ENCODE data around the gene ZFYVE1.
A peak's percentile ranks its signal among the peaks of the same experiment; 100 is the strongest.
"Not testable (repeated sequence)": the region's sequence is repeated elsewhere in the genome, so short reads cannot be mapped to it uniquely, and the experiment has no call there.

ZFYVE1 gene

DNA sequence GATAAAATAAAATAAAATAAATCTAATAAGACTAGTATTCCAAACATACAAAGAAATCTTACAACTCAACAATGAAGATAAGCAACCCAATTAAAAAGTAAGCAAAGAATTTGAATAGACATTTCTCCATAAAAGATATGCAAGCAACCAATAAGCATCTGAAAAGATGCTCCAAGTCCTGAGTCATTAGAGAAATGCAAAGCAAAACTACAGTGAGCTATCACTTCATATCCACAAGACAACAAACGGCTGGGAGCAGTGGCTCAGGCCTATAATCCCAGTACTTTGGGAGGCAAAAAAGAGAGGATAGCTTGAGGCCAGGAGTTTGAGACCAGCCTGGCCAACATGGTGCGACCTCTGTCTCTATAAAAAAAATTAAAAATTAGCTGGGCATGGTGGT is 26.8 kb downstream of the ZFYVE1 start:
- DNase-seq = no peak

GRCh38 chr14:72999316-72999715 is 27.6 kb downstream of the ZFYVE1 start:
- DNase-seq = no peak

GRCh38 chr14:72998252-72998903 is 28.5 kb downstream of the ZFYVE1 start:
- no peak for DNase-seq

- DNase-seq = no peak
Observed at GRCh38 chr14:72996916-72997315, 30.0 kb downstream of the ZFYVE1 start.

DNA sequence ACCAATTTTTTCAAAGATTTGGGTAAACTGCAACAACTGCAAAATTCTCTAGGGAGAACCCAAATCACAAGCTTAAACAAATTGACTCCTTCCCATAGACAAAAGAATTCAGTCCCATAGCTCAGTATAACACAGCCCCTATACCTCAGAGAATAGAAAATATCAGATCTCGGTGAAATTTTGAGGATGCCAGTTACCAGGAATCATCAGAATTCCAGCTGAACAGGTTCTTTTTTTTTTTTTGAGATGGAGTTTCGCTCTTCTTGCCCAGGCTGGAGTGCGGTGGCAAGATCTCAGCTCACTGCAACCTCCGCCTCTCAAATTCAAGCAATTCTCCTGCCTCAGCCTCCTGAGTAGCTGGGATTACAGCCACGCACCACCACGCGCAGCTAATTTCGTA is 36.7 kb downstream of the ZFYVE1 start:
- no peak for DNase-seq

- DNase-seq = no peak
Observed at GRCh38 chr14:72986857-72987256, 40.0 kb downstream of the ZFYVE1 start.

- no peak for DNase-seq
Observed at GRCh38 chr14:72986214-72986613, 40.7 kb downstream of the ZFYVE1 start.

DNA sequence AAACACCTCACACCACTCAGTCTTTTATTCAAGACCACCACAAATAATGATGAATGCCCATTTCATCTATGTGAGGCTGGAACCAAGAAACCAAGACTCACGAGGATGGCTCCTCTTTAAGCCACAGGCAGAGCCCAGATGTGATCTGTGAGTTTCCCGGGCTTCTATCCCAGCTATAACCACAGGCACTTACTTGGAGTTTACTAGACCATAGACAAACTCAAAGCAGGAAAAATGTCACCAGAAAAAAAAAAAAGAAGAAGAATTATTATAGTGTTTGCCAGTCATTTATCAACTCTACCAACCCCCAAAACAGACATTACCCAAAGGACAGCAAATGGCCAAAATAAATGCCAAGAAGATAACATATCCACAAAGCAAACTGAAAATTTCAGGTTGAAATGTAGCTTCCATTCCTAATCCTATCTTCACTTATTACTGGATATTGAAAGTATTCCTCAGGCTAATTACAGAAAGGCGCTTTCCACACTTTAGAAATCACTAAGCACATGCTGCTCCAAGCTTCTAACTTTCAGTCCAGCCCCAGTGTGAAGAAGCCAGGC is 44.7 kb downstream of the ZFYVE1 start:
- DNase-seq = no peak

DNA sequence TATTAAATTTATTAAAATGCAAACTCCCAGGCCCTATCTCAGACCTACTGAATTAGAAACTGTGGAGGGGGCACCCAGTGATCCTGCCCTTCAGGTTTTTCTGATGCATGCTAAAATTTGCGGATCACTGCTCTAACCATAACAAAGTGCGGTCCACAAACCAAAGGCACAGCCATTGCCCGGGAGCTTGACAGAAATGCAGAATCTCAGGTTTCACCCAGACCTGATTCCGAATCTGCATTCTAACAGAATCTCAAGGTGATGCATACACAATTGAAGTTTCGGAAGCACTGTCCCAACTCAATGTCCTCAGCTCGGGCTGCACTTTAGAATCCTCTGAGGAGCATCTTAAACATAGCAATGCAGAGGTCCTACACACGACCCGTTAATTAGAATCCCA is 46.0 kb downstream of the ZFYVE1 start:
- no peak for DNase-seq

DNA sequence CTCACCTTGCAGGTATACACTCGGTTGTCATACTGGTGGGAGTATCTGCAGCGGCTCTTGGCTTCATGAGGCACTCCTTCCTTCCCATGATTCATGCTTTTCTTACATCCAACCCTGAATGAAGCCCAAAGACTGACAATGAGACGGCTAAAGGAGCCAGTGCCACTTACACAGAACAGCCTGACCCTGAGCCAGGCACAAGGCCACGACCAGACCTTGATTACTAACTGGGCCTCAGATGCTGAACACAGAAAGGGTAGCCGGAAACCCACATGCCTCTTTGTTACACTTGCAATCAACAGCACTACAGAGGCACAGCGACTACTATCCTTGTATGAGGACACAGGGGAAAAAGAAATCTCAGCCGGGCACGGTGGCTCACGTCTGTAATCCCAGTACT is 48.0 kb downstream of the ZFYVE1 start:
- DNase-seq = no peak

GRCh38 chr14:72975770-72976169 is 51.1 kb downstream of the ZFYVE1 start:
- no peak for DNase-seq

- no peak for DNase-seq
Observed at GRCh38 chr14:72974661-72975060, 52.2 kb downstream of the ZFYVE1 start.

GRCh38 chr14:72970824-72971434 is 56.0 kb downstream of the ZFYVE1 start:
- no peak for DNase-seq

- DNase-seq = no peak
Observed at GRCh38 chr14:72970058-72970630, 56.8 kb downstream of the ZFYVE1 start.

DNA sequence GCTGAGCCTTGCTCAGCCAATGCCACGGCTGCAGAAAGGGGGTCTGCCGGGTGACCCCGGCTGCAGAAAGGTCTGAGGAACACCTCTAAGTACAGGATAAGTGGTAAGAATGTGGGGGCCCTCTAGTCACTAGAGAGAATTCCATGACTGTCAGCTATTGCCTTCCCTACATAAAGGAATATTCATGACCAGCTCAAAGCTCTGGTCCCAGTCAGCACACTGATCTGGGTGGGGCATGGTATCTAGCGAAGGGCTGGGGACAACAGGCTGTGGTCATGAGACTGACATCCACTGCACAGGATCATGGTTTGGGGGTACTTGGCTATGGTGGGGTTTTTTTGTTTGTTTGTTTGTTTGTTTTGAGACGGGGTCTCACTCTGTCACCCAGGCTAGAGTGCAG is 58.6 kb downstream of the ZFYVE1 start:
- DNase-seq = no peak

DNA sequence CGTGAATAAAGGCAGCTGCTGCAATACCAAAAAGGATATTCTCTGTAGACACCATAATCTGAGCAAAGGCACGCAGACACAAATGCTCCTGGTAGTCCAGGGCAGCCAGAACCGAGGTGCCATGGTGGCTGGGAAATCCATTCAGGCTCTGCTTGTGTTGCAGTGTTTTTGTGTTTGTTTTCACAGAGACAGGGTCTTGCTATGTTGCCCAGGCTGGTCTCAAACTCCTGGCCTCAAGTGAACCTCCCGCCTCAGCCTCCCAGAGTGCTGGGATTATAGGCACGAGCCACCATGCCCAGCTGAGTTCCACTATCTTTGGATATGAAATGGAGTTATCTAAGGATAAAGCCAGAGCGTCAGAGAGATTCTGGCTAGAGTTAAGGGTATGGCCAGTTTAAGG is 60.9 kb downstream of the ZFYVE1 start:
- no peak for DNase-seq

- peak in 1 of 5 experiments; percentile 23 for DNase-seq
Observed at GRCh38 chr14:72965249-72965648, 61.7 kb downstream of the ZFYVE1 start.

- DNase-seq = no peak
Observed at GRCh38 chr14:72962829-72963312, 64.0 kb downstream of the ZFYVE1 start.

DNA sequence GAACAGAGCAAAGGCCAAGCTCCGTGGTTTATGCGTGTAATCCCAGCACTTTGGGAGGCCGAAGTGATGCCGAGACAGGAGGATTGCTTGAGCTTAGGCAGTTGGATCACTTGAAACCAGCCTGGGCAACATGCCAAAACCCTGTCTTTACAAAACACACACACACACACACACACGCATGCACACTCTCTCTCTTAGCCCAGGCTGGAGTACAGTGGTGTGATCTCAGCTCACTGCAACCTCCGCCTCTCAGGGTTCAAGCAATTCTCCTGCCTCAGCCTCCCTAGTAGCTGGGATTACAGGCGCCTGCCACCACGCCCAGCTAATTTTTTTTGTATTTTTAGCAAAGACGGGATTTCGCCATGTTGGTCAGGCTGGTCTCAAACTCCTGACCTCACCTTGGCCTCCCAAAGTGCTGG is 64.6 kb downstream of the ZFYVE1 start:
- DNase-seq = peak in 1 of 5 experiments; percentile 11

- DNase-seq = no peak
Observed at GRCh38 chr14:72961579-72962335, 65.1 kb downstream of the ZFYVE1 start.

- DNase-seq = not testable (repeated sequence)
Observed at GRCh38 chr14:72961016-72961415, 65.9 kb downstream of the ZFYVE1 start.

- DNase-seq = no peak
Observed at GRCh38 chr14:72958548-72958947, 68.4 kb downstream of the ZFYVE1 start.

GRCh38 chr14:72957213-72957612 is 69.7 kb downstream of the ZFYVE1 start:
- no peak for DNase-seq

Measured in T-helper 2 cell (primary cell).